ENCODE measurements around the gene OR9Q1.
A peak's percentile ranks its signal among the peaks of the same experiment; 100 is the strongest.

GRCh38 chr11:58068655-58069054 is 45.0 kb downstream of the OR9Q1 start:
- TF ChIP-seq CTCF (conservative IDR thresholded peaks at IDR 0.05; ENCODE audit: low read depth in 2 of 2) = peak; percentile 34; a peak in 3 of 4 replicates
- TF ChIP-seq EZH2phosphoT487 (IDR thresholded peaks at IDR 0.05; ENCODE audit: unreplicated experiment) = no peak
- no peak for TF ChIP-seq EZH2 (IDR thresholded peaks at IDR 0.05; ENCODE audit: low read depth, unreplicated experiment)

All from GM23338 (cell line).